ENCODE data around the gene ZNF566. TPM values are rescaled to one million over a fixed set of nuclear protein-coding genes. Genes with fewer than 3 reads are reported as not detected.
A peak's percentile ranks its signal among the peaks of the same experiment; 100 is the strongest.

ZNF566 gene
- total and polyA plus RNA-seq, 2 of the 13 experiments (the other 11 are each of a cell fraction or from before 2014, with no cell fraction given): 4.8 to 13.7 TPM

DNA sequence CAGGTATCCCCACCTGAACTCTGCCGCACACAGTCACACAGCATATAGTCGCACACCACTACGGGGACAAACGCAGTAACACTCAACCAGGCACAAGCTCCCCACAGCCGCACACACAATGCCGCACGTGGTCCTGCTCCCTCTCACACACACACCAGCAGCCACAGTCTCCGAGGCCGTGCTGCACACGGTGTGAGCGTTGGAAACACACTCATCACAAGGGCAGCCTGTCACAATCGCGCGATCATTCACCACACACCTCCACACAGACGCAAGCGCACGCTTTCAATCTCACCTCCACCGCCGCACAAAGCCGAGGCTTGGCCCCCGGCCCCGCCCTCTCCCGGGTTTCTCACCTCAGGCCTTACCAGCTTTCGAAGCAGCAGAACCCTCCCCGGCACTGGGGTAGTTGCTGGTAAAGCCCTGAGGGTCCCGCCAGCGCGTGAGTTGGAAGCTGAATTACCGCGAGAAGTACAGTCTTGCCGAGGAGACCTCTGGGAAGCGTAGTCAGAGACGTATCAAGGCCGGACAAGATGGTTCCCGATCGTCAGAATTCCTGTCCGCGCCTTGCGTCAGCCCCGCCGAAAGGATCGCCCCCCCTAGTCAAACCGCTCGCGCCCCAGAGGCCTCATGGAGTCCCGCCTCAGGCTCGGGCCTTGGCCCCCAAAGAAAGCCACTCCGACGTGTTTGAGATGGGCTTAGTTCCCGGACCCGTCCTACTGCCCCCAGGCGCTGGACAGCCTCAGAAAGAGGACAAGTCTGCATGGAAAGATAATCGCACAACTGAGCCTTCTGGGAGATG is at the start of gene ZNF566 (continued):
- TF ChIP-seq CCAR2 (optimal IDR thresholded peaks at IDR 0.05; ENCODE audit: low read depth, low read length): no peak
- TF ChIP-seq, protein P1, sequence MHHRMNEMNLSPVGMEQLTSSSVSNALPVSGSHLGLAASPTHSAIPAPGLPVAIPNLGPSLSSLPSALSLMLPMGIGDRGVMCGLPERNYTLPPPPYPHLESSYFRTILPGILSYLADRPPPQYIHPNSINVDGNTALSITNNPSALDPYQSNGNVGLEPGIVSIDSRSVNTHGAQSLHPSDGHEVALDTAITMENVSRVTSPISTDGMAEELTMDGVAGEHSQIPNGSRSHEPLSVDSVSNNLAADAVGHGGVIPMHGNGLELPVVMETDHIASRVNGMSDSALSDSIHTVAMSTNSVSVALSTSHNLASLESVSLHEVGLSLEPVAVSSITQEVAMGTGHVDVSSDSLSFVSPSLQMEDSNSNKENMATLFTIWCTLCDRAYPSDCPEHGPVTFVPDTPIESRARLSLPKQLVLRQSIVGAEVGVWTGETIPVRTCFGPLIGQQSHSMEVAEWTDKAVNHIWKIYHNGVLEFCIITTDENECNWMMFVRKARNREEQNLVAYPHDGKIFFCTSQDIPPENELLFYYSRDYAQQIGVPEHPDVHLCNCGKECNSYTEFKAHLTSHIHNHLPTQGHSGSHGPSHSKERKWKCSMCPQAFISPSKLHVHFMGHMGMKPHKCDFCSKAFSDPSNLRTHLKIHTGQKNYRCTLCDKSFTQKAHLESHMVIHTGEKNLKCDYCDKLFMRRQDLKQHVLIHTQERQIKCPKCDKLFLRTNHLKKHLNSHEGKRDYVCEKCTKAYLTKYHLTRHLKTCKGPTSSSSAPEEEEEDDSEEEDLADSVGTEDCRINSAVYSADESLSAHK (CRISPR knock-in tag; IDR thresholded peaks at IDR 0.05; ENCODE audit: borderline replicate concordance): no peak
- TF ChIP-seq MIXL1 (CRISPR knock-in tag; IDR thresholded peaks at IDR 0.05): peak; percentile 11; the same call in 1 of the 2 replicates
- peak; percentile 44; the same call in 1 of the 2 replicates for TF ChIP-seq HDAC2 (CRISPR knock-in tag; IDR thresholded peaks at IDR 0.05)
- TF ChIP-seq PHF21A (CRISPR knock-in tag; IDR thresholded peaks at IDR 0.05): peak; percentile 92; the same call in 1 of the 2 replicates
- no peak for TF ChIP-seq SNAPC5 (CRISPR knock-in tag; IDR thresholded peaks at IDR 0.05; ENCODE audit: borderline replicate concordance)
- TF ChIP-seq, protein P2, sequence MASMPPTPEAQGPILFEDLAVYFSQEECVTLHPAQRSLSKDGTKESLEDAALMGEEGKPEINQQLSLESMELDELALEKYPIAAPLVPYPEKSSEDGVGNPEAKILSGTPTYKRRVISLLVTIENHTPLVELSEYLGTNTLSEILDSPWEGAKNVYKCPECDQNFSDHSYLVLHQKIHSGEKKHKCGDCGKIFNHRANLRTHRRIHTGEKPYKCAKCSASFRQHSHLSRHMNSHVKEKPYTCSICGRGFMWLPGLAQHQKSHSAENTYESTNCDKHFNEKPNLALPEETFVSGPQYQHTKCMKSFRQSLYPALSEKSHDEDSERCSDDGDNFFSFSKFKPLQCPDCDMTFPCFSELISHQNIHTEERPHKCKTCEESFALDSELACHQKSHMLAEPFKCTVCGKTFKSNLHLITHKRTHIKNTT (CRISPR knock-in tag; IDR thresholded peaks at IDR 0.05): no peak
- TF ChIP-seq BATF2 (CRISPR knock-in tag; IDR thresholded peaks at IDR 0.05): peak; percentile 10; the same call in 1 of the 2 replicates
- no peak for TF ChIP-seq CBX1 (IDR thresholded peaks at IDR 0.05; ENCODE audit: low read depth)
- TF ChIP-seq, protein P3, sequence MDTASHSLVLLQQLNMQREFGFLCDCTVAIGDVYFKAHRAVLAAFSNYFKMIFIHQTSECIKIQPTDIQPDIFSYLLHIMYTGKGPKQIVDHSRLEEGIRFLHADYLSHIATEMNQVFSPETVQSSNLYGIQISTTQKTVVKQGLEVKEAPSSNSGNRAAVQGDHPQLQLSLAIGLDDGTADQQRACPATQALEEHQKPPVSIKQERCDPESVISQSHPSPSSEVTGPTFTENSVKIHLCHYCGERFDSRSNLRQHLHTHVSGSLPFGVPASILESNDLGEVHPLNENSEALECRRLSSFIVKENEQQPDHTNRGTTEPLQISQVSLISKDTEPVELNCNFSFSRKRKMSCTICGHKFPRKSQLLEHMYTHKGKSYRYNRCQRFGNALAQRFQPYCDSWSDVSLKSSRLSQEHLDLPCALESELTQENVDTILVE (CRISPR knock-in tag; IDR thresholded peaks at IDR 0.05): peak; percentile 45; the same call in 1 of the 2 replicates
- peak; percentile 90; the same call in 1 of the 2 replicates for TF ChIP-seq ZNF10 (CRISPR knock-in tag; IDR thresholded peaks at IDR 0.05; ENCODE audit: borderline replicate concordance, low read depth)
- peak; percentile 38 for TF ChIP-seq ZNF614 (CRISPR knock-in tag; IDR thresholded peaks at IDR 0.05; ENCODE audit: borderline replicate concordance)
- TF ChIP-seq, protein P4, sequence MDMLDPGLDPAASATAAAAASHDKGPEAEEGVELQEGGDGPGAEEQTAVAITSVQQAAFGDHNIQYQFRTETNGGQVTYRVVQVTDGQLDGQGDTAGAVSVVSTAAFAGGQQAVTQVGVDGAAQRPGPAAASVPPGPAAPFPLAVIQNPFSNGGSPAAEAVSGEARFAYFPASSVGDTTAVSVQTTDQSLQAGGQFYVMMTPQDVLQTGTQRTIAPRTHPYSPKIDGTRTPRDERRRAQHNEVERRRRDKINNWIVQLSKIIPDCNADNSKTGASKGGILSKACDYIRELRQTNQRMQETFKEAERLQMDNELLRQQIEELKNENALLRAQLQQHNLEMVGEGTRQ (IDR thresholded peaks at IDR 0.05; ENCODE audit: low read depth, low read length): no peak
- TF ChIP-seq, protein P4 (CRISPR knock-in tag; IDR thresholded peaks at IDR 0.05; ENCODE audit: borderline replicate concordance): peak; percentile 39
- TF ChIP-seq, protein P5, sequence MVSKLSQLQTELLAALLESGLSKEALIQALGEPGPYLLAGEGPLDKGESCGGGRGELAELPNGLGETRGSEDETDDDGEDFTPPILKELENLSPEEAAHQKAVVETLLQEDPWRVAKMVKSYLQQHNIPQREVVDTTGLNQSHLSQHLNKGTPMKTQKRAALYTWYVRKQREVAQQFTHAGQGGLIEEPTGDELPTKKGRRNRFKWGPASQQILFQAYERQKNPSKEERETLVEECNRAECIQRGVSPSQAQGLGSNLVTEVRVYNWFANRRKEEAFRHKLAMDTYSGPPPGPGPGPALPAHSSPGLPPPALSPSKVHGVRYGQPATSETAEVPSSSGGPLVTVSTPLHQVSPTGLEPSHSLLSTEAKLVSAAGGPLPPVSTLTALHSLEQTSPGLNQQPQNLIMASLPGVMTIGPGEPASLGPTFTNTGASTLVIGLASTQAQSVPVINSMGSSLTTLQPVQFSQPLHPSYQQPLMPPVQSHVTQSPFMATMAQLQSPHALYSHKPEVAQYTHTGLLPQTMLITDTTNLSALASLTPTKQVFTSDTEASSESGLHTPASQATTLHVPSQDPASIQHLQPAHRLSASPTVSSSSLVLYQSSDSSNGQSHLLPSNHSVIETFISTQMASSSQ (IDR thresholded peaks at IDR 0.05; ENCODE audit: low read depth): no peak
- TF ChIP-seq, protein P5 (CRISPR knock-in tag; IDR thresholded peaks at IDR 0.05; ENCODE audit: borderline replicate concordance): 0 out of 2 replicates have a peak, but pooled peaks have one; percentile 48
